ENCODE measurements around the gene SUN1.
"Not testable (repeated sequence)": the region's sequence is repeated elsewhere in the genome, so short reads cannot be mapped to it uniquely, and the experiment has no call there.

SUN1 gene

DNA sequence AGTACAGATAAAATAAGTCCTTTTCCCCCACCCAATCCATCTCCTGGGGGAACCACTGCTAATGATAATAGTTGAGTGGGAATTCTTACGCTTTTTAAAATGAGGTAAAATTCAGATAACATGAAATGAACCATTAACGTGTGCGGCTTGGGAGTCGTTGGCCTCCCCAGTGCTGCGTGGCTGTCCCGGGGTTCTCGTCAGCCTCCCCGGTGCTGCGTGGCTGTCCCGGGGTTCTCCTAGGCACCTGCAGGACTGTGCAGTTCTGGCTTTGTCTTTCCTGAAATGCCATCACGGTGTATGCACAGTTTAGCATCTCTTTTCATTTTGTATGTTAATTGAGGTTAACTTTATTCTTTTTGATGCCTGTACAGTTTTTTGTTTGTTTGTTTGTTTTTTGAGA, 13.5 kb downstream of the SUN1 start:
- no peak for DNase-seq (ENCODE audit: low read depth)
- H3K4me3 ChIP-seq (ENCODE audit: low read depth, low read length): no peak overlapping the region
- TF ChIP-seq MYC (IDR thresholded peaks at IDR 0.05; ENCODE audit: low read depth, low read length) (no peak), POLR2A (IDR thresholded peaks at IDR 0.05; ENCODE audit: extremely low read depth, insufficient read length) (no peak)
- TF ChIP-seq, protein P1, sequence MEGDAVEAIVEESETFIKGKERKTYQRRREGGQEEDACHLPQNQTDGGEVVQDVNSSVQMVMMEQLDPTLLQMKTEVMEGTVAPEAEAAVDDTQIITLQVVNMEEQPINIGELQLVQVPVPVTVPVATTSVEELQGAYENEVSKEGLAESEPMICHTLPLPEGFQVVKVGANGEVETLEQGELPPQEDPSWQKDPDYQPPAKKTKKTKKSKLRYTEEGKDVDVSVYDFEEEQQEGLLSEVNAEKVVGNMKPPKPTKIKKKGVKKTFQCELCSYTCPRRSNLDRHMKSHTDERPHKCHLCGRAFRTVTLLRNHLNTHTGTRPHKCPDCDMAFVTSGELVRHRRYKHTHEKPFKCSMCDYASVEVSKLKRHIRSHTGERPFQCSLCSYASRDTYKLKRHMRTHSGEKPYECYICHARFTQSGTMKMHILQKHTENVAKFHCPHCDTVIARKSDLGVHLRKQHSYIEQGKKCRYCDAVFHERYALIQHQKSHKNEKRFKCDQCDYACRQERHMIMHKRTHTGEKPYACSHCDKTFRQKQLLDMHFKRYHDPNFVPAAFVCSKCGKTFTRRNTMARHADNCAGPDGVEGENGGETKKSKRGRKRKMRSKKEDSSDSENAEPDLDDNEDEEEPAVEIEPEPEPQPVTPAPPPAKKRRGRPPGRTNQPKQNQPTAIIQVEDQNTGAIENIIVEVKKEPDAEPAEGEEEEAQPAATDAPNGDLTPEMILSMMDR (IDR thresholded peaks at IDR 0.05; ENCODE audit: low read depth, low read length): no peak
- TF ChIP-seq, protein P2, sequence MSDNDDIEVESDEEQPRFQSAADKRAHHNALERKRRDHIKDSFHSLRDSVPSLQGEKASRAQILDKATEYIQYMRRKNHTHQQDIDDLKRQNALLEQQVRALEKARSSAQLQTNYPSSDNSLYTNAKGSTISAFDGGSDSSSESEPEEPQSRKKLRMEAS (IDR thresholded peaks at IDR 0.05; ENCODE audit: low read depth, low read length): no peak

DNA sequence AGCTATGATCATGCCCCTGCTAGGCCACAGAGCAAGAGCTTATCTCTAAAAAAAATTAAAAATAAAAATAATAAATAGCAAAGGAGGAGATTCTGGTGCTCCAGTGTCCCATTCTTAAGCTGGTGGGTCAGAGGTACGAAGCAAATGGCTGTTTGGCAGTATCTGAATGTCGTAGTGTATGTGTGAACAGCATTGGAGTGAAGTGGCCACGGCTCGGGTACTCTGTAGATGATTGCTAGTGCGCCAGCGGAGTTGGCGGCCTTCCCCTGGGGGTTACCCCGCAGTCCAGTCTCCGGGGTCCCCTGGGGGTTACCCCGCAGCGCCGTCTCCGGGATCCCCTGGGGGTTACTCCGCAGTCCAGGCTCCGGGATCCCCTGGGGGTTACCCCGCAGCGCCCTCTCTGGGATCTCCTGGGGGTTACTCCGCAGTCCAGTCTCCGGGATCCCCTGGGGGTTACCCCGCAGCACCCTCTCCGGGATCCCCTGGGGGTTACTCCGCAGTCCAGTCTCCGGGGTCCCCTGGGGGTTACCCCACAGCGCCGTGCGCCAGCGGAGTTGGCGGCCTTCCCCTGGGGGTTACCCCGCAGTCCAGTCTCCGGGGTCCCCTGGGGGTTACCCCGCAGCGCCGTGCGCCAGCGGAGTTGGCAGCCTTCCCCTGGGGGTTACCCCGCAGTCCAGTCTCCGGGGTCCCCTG, 14.8 kb downstream of the SUN1 start:
- not testable (repeated sequence) for H3K4me3 ChIP-seq (ENCODE audit: low read depth, low read length); DNase-seq (ENCODE audit: low read depth)

DNA sequence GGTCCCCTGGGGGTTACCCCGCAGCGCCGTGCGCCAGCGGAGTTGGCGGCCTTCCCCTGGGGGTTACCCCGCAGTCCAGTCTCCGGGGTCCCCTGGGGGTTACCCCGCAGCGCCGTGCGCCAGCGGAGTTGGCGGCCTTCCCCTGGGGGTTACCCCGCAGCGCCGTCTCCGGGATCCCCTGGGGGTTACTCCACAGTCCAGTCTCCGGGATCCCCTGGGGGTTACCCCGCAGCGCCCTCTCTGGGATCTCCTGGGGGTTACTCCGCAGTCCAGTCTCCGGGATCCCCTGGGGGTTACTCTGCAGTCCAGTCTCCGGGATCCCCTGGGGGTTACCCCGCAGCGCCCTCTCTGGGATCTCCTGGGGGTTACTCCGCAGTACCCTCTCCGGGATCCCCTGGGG, 15.5 kb downstream of the SUN1 start:
- H3K4me3 ChIP-seq (ENCODE audit: low read depth, low read length); DNase-seq (ENCODE audit: low read depth): not testable (repeated sequence)

DNA sequence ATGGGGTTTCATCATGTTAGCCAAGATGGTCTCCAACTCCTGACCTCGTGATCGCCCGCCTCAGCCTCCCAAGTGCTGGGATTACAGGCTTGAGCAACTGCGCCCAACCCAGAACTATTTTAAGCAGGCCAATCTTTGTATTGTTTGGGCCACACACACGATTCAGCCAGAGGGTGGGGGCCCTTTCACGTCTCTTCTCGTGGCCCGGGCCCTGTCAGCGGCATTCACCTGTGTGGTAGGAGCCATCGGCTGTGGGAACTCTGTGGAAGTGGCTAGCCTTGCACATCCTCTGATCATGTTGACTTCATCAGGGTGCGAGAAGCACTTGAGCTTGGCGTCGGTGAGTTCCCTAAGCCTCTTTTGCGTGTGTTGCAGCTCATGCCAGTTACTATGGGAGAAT, 16.9 kb downstream of the SUN1 start:
- TF ChIP-seq MYC (IDR thresholded peaks at IDR 0.05; ENCODE audit: low read depth, low read length) (no peak), POLR2A (IDR thresholded peaks at IDR 0.05; ENCODE audit: extremely low read depth, insufficient read length) (no peak)
- TF ChIP-seq, protein P1 (IDR thresholded peaks at IDR 0.05; ENCODE audit: low read depth, low read length): no peak
- TF ChIP-seq, protein P2 (IDR thresholded peaks at IDR 0.05; ENCODE audit: low read depth, low read length): no peak
- H3K4me3 ChIP-seq (ENCODE audit: low read depth, low read length): no peak overlapping the region
- no peak for DNase-seq (ENCODE audit: low read depth)

DNA sequence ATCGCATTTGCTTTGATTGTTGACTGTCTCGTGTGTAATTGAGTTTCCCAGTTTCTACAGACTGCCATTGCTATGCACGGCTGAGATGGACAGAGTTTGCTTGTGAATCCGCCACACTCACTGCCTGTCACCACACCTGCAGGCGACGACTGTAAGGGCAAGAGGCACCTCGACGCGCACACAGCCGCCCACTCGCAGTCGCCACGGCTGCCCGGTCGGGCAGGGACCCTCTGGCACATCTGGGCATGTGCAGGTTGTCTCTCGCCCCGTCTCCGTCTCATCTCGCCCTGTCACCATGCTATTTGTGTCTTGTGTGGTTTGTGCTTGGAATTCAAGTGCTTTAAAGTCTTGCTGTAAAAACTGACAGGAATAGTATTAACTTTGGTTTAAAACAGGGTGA, 17.5 kb downstream of the SUN1 start:
- H3K4me3 ChIP-seq (ENCODE audit: low read depth, low read length): no peak overlapping the region
- no peak for TF ChIP-seq POLR2A (IDR thresholded peaks at IDR 0.05; ENCODE audit: extremely low read depth, insufficient read length)
- TF ChIP-seq MYC (IDR thresholded peaks at IDR 0.05; ENCODE audit: low read depth, low read length): no peak
- TF ChIP-seq, protein P2 (IDR thresholded peaks at IDR 0.05; ENCODE audit: low read depth, low read length): no peak
- TF ChIP-seq, protein P1 (IDR thresholded peaks at IDR 0.05; ENCODE audit: low read depth, low read length): no peak
- no peak for DNase-seq (ENCODE audit: low read depth)

DNA sequence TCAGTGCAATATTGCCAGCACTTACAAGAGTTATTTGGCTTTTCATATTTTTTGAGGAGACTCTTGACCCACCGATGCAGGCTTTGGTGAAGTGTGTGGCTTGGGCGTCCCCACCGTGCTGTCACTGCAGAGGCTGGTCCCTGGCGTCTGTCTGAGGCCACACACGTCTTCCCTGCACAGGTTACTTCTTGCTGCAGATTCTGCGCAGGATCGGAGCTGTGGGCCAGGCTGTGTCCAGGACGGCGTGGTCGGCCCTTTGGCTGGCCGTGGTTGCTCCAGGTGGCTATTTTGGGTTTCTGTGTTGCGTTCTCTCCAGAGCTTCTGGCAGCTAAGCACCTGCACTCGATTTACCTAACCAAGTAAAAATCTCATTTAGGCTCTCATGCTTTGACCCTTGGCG, 18.9 kb downstream of the SUN1 start:
- H3K4me3 ChIP-seq (ENCODE audit: low read depth, low read length): no peak overlapping the region
- no peak for DNase-seq (ENCODE audit: low read depth)
- TF ChIP-seq, protein P1 (IDR thresholded peaks at IDR 0.05; ENCODE audit: low read depth, low read length): no peak
- TF ChIP-seq, protein P2 (IDR thresholded peaks at IDR 0.05; ENCODE audit: low read depth, low read length): no peak
- TF ChIP-seq POLR2A (IDR thresholded peaks at IDR 0.05; ENCODE audit: extremely low read depth, insufficient read length) (no peak), MYC (IDR thresholded peaks at IDR 0.05; ENCODE audit: low read depth, low read length) (no peak)

Measured in NB4 (cell line).